Osteoblast (primary cell): Measurements from ENCODE around the gene DLG2. TPM values are rescaled to one million over a fixed set of nuclear protein-coding genes. Genes with fewer than 3 reads are reported as not detected.
A peak's percentile ranks its signal among the peaks of the same experiment; 100 is the strongest.

ENCODE experiments used
- DNase-seq: peaks from one replicate; pipeline ENCODE4 v3.0.0; 2011; ENCODE audit warnings: low spot score, mixed read lengths; ENCODE audit not compliant: insufficient read length; ENCODE audit errors: missing footprints
- H2AFZ ChIP-seq: 2 replicates; pipeline ENCODE4 v1.6.0; 2011; ENCODE audit warnings: mild to moderate bottlenecking, low read length
- H3K27ac ChIP-seq: 2 replicates; pipeline ENCODE4 v1.5.1; 2011; ENCODE audit warnings: mild to moderate bottlenecking, low read depth, low read length, moderate library complexity
- H3K27me3 ChIP-seq: 2 replicates; pipeline ENCODE4 v1.6.0; 2012; ENCODE audit warnings: mild to moderate bottlenecking, control low read depth, inconsistent platforms, low read length, moderate library complexity; ENCODE audit not compliant: insufficient read depth
- H3K36me3 ChIP-seq: 2 replicates; pipeline ENCODE4 v1.5.1; 2011; ENCODE audit warnings: mild to moderate bottlenecking, low read length, control low read depth, moderate library complexity; ENCODE audit not compliant: insufficient read depth
- H3K4me1 ChIP-seq: 2 replicates; pipeline ENCODE4 v1.5.1; 2011; ENCODE audit warnings: mild to moderate bottlenecking, low read length, control low read depth, moderate library complexity; ENCODE audit not compliant: insufficient read depth
- H3K4me2 ChIP-seq: 2 replicates; pipeline ENCODE4 v1.6.0; 2011; ENCODE audit warnings: mild to moderate bottlenecking, low read length; ENCODE audit not compliant: insufficient read depth
- H3K4me3 ChIP-seq: fragments of 200-600 bp; sonication (generic); 3 replicates; pipeline ENCODE4 v1.5.1; 2012; ENCODE audit warnings: mild to moderate bottlenecking, low read length, inconsistent platforms; ENCODE audit not compliant: insufficient read depth
- H3K79me2 ChIP-seq: 2 replicates; pipeline ENCODE4 v1.6.0; 2012; ENCODE audit warnings: mild to moderate bottlenecking, low read length, control low read depth, inconsistent platforms; ENCODE audit not compliant: insufficient read depth
- H3K9me3 ChIP-seq: 2 replicates; pipeline ENCODE4 v1.5.1; 2011; ENCODE audit warnings: low read depth, low read length, control low read depth
- H4K20me1 ChIP-seq: 2 replicates; pipeline ENCODE4 v1.6.0; 2012; ENCODE audit warnings: mild to moderate bottlenecking, low read length, control low read depth; ENCODE audit not compliant: insufficient read depth
- total RNA-seq: library from RNA; depleted of rRNA; stranded (reverse); fragments of >200 nt; gene quantifications from 2 replicates; pipeline ENCODE4 v1.2.3, GENCODE V29; 2012
- TF ChIP-seq, protein P1 (sequence below): IDR thresholded peaks from 2 replicates; pipeline ENCODE4 v1.5.1; 2011; ENCODE audit warnings: mild to moderate bottlenecking, low read depth, low read length, moderate library complexity; ENCODE audit errors: extremely low read depth

Gene DLG2
- total RNA-seq, 1 donor: 3.3 TPM

DNA sequence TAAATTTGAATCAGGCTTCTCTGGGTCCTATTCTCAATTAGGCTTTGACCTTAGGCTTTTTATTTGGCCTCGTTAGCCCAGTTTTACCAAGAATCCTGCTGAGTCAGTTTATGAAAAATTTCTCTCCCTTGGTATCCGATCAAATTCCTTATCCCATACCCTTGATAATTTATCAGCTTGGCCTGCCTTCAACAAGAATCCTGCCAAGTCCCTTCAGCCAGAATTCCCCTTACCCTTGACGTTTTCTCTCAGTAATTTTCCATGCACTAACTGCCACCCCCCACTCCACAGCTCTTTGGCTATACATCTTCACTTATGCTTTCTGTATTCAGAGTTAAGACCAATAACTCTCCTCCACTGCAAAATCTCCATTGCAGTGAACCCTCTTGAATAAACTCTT, 1530.0 kb downstream of the DLG2 start:
- DNase-seq: peak; percentile 21
- H3K36me3 ChIP-seq: no peaks in the 10 kb centered on the region
- H3K9me3 ChIP-seq: no peaks in the 10 kb centered on the region
- no peaks in the 10 kb centered on the region for H3K4me1 ChIP-seq
- no peaks in the 10 kb centered on the region for H3K27me3 ChIP-seq
- no peak overlapping the region for H3K4me2 ChIP-seq
- no peak overlapping the region for H3K4me3 ChIP-seq
- no peak overlapping the region for H2AFZ ChIP-seq
- TF ChIP-seq, protein P1, sequence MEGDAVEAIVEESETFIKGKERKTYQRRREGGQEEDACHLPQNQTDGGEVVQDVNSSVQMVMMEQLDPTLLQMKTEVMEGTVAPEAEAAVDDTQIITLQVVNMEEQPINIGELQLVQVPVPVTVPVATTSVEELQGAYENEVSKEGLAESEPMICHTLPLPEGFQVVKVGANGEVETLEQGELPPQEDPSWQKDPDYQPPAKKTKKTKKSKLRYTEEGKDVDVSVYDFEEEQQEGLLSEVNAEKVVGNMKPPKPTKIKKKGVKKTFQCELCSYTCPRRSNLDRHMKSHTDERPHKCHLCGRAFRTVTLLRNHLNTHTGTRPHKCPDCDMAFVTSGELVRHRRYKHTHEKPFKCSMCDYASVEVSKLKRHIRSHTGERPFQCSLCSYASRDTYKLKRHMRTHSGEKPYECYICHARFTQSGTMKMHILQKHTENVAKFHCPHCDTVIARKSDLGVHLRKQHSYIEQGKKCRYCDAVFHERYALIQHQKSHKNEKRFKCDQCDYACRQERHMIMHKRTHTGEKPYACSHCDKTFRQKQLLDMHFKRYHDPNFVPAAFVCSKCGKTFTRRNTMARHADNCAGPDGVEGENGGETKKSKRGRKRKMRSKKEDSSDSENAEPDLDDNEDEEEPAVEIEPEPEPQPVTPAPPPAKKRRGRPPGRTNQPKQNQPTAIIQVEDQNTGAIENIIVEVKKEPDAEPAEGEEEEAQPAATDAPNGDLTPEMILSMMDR: no peak
- no peaks in the 10 kb centered on the region for H3K79me2 ChIP-seq
- no peak overlapping the region for H3K27ac ChIP-seq
- no peaks in the 10 kb centered on the region for H4K20me1 ChIP-seq

DNA sequence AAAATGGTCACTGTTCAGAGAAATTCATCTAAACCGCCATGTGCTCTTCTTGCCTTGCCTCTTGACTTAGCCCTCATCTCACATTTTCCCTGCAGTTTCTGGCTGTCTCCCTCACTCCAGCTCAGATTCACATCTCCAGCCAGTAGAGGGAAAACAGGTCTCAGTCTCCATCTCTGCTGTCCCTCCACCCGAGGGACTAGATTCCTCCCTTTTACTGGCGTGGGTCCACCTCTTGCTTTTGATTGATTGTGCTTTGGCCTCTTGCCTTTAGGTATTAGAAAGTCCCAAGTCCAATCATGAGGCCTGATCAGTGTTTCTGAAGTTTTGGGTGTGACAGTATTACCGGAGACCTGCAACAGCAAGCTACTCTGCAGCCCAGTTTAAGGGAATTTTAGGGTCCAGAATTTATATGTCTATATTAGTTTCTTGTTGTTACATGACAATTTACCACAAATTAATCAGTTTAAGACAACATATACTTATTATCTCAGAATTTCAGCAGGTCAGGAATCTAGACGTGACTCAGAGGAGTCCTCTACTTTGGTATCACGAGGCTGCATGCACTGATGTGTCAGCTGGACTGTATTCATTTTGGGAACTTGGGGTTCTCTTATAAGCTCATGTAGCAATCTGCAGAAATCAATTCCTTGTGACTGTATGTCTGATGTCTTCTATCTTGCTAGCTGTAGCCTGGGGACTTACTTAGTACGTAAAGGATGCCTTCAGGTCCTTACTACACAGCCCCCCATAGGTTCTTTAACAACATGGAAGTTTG, 1535.7 kb downstream of the DLG2 start:
- no peak overlapping the region for H3K27ac ChIP-seq
- no peak overlapping the region for H3K4me3 ChIP-seq
- no peaks in the 10 kb centered on the region for H3K79me2 ChIP-seq
- H3K4me1 ChIP-seq: no peaks in the 10 kb centered on the region
- H3K4me2 ChIP-seq: no peak overlapping the region
- DNase-seq: peak; percentile 9
- no peaks in the 10 kb centered on the region for H3K9me3 ChIP-seq
- no peaks in the 10 kb centered on the region for H3K27me3 ChIP-seq
- no peaks in the 10 kb centered on the region for H4K20me1 ChIP-seq
- H2AFZ ChIP-seq: no peak overlapping the region
- TF ChIP-seq, protein P1: no peak
- H3K36me3 ChIP-seq: no peaks in the 10 kb centered on the region

DNA sequence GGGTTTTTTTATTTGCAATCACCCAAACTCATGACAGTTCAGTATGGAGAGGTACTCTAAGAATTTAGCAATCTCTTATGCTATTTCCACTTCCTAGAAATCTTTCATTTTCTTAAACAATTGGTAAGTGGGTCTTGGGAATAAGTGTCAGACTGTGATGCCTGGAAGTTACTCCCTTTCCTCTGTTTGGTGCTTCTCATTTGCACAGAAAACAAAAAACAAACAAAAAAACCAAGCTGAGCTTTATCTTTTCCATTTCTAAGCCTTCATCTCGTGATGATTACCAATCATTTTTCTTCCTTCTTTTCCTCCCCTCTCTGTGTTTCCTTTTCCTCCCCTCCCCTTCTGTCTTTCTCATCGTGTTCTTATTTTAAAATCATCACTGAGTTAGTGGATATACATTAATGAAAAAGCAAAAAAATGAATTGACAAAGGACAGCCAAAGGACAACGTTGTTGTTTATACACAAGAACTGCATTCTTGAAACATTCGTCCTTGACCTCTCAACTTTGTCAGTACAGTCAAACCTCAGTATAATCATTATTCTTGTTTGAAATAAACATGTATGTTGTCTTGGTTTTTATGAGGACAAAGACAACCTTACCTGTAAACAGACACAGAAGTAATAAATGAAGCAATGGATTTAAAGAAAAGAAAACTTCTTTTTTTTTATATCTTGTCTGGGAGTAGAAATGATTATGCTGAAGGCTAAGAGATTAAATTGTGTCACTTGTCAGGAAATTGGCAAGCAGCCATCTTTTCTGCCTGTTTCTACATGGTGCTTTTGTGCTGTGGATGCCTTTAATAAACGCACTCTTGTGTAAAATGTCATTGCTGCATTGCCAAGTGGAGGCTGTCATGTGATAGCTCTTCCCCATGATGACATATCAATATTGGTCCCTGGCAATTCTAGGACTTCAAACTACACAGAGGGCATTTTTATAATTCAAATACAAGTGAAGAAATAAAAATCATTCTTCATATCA, 1537.8 kb downstream of the DLG2 start:
- H3K79me2 ChIP-seq: no peaks in the 10 kb centered on the region
- no peaks in the 10 kb centered on the region for H3K36me3 ChIP-seq
- DNase-seq: peak; percentile 58
- H3K9me3 ChIP-seq: no peaks in the 10 kb centered on the region
- H3K4me2 ChIP-seq: no peak overlapping the region
- H3K4me1 ChIP-seq: no peaks in the 10 kb centered on the region
- no peak overlapping the region for H3K27ac ChIP-seq
- H3K4me3 ChIP-seq: no peak overlapping the region
- no peaks in the 10 kb centered on the region for H4K20me1 ChIP-seq
- no peak overlapping the region for H2AFZ ChIP-seq
- TF ChIP-seq, protein P1: no peak
- no peaks in the 10 kb centered on the region for H3K27me3 ChIP-seq

DNA sequence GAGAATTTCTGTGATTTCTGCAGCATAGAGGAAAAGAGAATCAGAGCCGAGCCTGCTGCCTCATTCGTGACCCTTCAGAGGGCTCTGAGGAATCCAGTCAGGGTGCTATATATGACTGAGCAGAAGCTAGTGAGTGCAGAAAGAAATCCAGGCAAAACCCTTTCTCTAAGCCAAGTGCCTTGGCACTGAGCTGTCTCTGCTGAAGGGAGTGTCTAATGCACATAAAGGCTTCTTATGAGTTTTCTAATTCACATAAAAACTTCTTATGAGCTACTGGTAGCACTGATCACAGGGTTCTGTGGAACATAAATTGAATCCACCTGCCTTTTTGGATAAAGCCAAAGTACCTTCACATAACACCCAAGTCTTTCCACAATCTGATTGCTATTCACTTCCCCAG, 1555.3 kb downstream of the DLG2 start:
- TF ChIP-seq, protein P1: no peak
- Histone ChIP-seq H3K27ac (no peak overlapping the region), H3K4me3 (no peak overlapping the region), H2AFZ (no peak overlapping the region), H3K4me1 (no peaks in the 10 kb centered on the region), H3K4me2 (no peak overlapping the region), H3K9me3 (no peaks in the 10 kb centered on the region), H3K79me2 (no peaks in the 10 kb centered on the region), H3K36me3 (no peaks in the 10 kb centered on the region), H4K20me1 (no peaks in the 10 kb centered on the region), H3K27me3 (no peaks in the 10 kb centered on the region)
- DNase-seq: no peak
